Measurements from ENCODE around the gene DOCK11. TPM values are rescaled to one million over a fixed set of nuclear protein-coding genes. Genes with fewer than 3 reads are reported as not detected.

The DOCK11 gene
- total and polyA plus RNA-seq, 2 experiments from 2014 or later, result 11.7 to 21.9 TPM

GRCh38 chrX:118666521-118666920 lies 170.9 kb downstream of the DOCK11 start:
- Histone ChIP-seq H3K9me3 (ENCODE audit: low read depth) (no peaks in the 10 kb centered on the region), H3K27ac (no peak overlapping the region), H3K79me2 (ENCODE audit: insufficient read depth) (no peaks in the 10 kb centered on the region), H3K9me2 (ENCODE audit: insufficient read depth) (no peaks in the 10 kb centered on the region), H3K4me2 (ENCODE audit: unreplicated experiment) (no peak overlapping the region), H4K20me1 (ENCODE audit: insufficient read depth) (no peaks in the 10 kb centered on the region), H3K9ac (no peak overlapping the region), H2AFZ (no peak overlapping the region), H3K27me3 (replicated peaks; ENCODE audit: insufficient read depth) (no peaks in the 10 kb centered on the region), H3K36me3 (ENCODE audit: low read depth) (no peaks in the 10 kb centered on the region; the same call in 1 of the 2 replicates), H3F3A (ENCODE audit: insufficient read depth) (no peaks in the 10 kb centered on the region), H3K4me3 (no peak overlapping the region), H3K4me1 (ENCODE audit: insufficient read depth) (no peaks in the 10 kb centered on the region)
- WGBS, 2 experiments (ENCODE audit: low coverage in 1 of 2, low lambda C conversion rate in 2 of 2, missing lambda C conversion rate in 2 of 2), result 92 to 94% methylated on average over 3 of the region's 3 CpGs
- DNase-seq, result no peak
- TF ChIP-seq EZH2phosphoT487 (IDR thresholded peaks at IDR 0.05; ENCODE audit: insufficient read depth, low read depth) (no peak), EZH2 (IDR thresholded peaks at IDR 0.05; ENCODE audit: insufficient read depth, poor library complexity, severe bottlenecking) (no peak)
- in situ Hi-C loops (cut with MboI), result no loop called here

- Histone ChIP-seq H3K27me3 (replicated peaks; ENCODE audit: insufficient read depth) (no peaks in the 10 kb centered on the region), H3K9ac (no peak overlapping the region), H2AFZ (no peak overlapping the region), H3F3A (ENCODE audit: insufficient read depth) (no peaks in the 10 kb centered on the region), H4K20me1 (ENCODE audit: insufficient read depth) (no peaks in the 10 kb centered on the region), H3K9me2 (ENCODE audit: insufficient read depth) (no peaks in the 10 kb centered on the region), H3K4me1 (ENCODE audit: insufficient read depth) (no peaks in the 10 kb centered on the region), H3K79me2 (ENCODE audit: insufficient read depth) (no peaks in the 10 kb centered on the region), H3K4me2 (ENCODE audit: unreplicated experiment) (no peak overlapping the region), H3K4me3 (no peak overlapping the region), H3K9me3 (ENCODE audit: low read depth) (no peaks in the 10 kb centered on the region), H3K27ac (no peak overlapping the region), H3K36me3 (ENCODE audit: low read depth) (no peaks in the 10 kb centered on the region; the same call in 1 of the 2 replicates)
- no peak for DNase-seq
- no peak for TF ChIP-seq EZH2phosphoT487 (IDR thresholded peaks at IDR 0.05; ENCODE audit: insufficient read depth, low read depth)
- no peak for TF ChIP-seq EZH2 (IDR thresholded peaks at IDR 0.05; ENCODE audit: insufficient read depth, poor library complexity, severe bottlenecking)
- 98 to 100% methylated on average over 4 of the region's 4 CpGs for WGBS, 2 experiments (ENCODE audit: low coverage in 1 of 2, low lambda C conversion rate in 2 of 2, missing lambda C conversion rate in 2 of 2)
- in situ Hi-C loops (cut with MboI), result no loop called here
These were observed 173.8 kb downstream of the DOCK11 start for GRCh38 chrX:118669435-118669834.

- H3K9me3 ChIP-seq (ENCODE audit: low read depth), result no peaks in the 10 kb centered on the region
- H3K79me2 ChIP-seq (ENCODE audit: insufficient read depth), result no peaks in the 10 kb centered on the region
- no peaks in the 10 kb centered on the region for H3K4me1 ChIP-seq (ENCODE audit: insufficient read depth)
- no peak for DNase-seq
- H2AFZ ChIP-seq, result no peak overlapping the region
- H3K9ac ChIP-seq, result no peak overlapping the region
- no peak overlapping the region for H3K4me3 ChIP-seq
- no peaks in the 10 kb centered on the region for H3F3A ChIP-seq (ENCODE audit: insufficient read depth)
- no peaks in the 10 kb centered on the region; the same call in 1 of the 2 replicates for H3K36me3 ChIP-seq (ENCODE audit: low read depth)
- TF ChIP-seq EZH2 (IDR thresholded peaks at IDR 0.05; ENCODE audit: insufficient read depth, poor library complexity, severe bottlenecking) (no peak), EZH2phosphoT487 (IDR thresholded peaks at IDR 0.05; ENCODE audit: insufficient read depth, low read depth) (no peak)
- no peaks in the 10 kb centered on the region for H3K9me2 ChIP-seq (ENCODE audit: insufficient read depth)
- H3K27ac ChIP-seq, result no peak overlapping the region
- no peaks in the 10 kb centered on the region for H3K27me3 ChIP-seq (replicated peaks; ENCODE audit: insufficient read depth)
- H4K20me1 ChIP-seq (ENCODE audit: insufficient read depth), result no peaks in the 10 kb centered on the region
- in situ Hi-C loops (cut with MboI), result no loop called here
- no peak overlapping the region for H3K4me2 ChIP-seq (ENCODE audit: unreplicated experiment)
- 96 to 100% methylated on average over 4 of the region's 4 CpGs for WGBS, 2 experiments (ENCODE audit: low coverage in 1 of 2, low lambda C conversion rate in 2 of 2, missing lambda C conversion rate in 2 of 2)
These were observed 179.8 kb downstream of the DOCK11 start for GRCh38 chrX:118675326-118675965.

- Histone ChIP-seq H3K27me3 (replicated peaks; ENCODE audit: insufficient read depth) (no peaks in the 10 kb centered on the region), H3F3A (ENCODE audit: insufficient read depth) (no peaks in the 10 kb centered on the region), H3K79me2 (ENCODE audit: insufficient read depth) (no peaks in the 10 kb centered on the region), H4K20me1 (ENCODE audit: insufficient read depth) (no peaks in the 10 kb centered on the region), H3K9me3 (ENCODE audit: low read depth) (no peaks in the 10 kb centered on the region), H3K9ac (no peak overlapping the region), H3K36me3 (ENCODE audit: low read depth) (no peaks in the 10 kb centered on the region; the same call in 1 of the 2 replicates), H3K4me1 (ENCODE audit: insufficient read depth) (no peaks in the 10 kb centered on the region), H2AFZ (no peak overlapping the region), H3K4me2 (ENCODE audit: unreplicated experiment) (no peak overlapping the region), H3K4me3 (no peak overlapping the region), H3K9me2 (ENCODE audit: insufficient read depth) (no peaks in the 10 kb centered on the region), H3K27ac (no peak overlapping the region)
- no peak for DNase-seq
- in situ Hi-C loops (cut with MboI), result no loop called here
- no peak for TF ChIP-seq EZH2 (IDR thresholded peaks at IDR 0.05; ENCODE audit: insufficient read depth, poor library complexity, severe bottlenecking)
- TF ChIP-seq EZH2phosphoT487 (IDR thresholded peaks at IDR 0.05; ENCODE audit: insufficient read depth, low read depth), result no peak
These were observed 180.3 kb downstream of the DOCK11 start for GRCh38 chrX:118675966-118676349.

GRCh38 chrX:118677318-118677717 lies 181.7 kb downstream of the DOCK11 start:
- no peaks in the 10 kb centered on the region for H3K4me1 ChIP-seq (ENCODE audit: insufficient read depth)
- H3K36me3 ChIP-seq (ENCODE audit: low read depth), result no peaks in the 10 kb centered on the region
- H3F3A ChIP-seq (ENCODE audit: insufficient read depth), result no peaks in the 10 kb centered on the region
- no peak overlapping the region for H3K27ac ChIP-seq
- no peaks in the 10 kb centered on the region for H4K20me1 ChIP-seq (ENCODE audit: insufficient read depth)
- DNase-seq, result no peak
- no peaks in the 10 kb centered on the region for H3K79me2 ChIP-seq (ENCODE audit: insufficient read depth)
- no peaks in the 10 kb centered on the region for H3K27me3 ChIP-seq (replicated peaks; ENCODE audit: insufficient read depth)
- no peak overlapping the region for H3K4me3 ChIP-seq
- in situ Hi-C loops (cut with MboI), result no loop called here
- H3K9ac ChIP-seq, result no peak overlapping the region
- no peaks in the 10 kb centered on the region for H3K9me3 ChIP-seq (ENCODE audit: low read depth)
- 85 to 93% methylated on average over 2 of the region's 2 CpGs for WGBS, 2 experiments (ENCODE audit: low coverage in 1 of 2, low lambda C conversion rate in 2 of 2, missing lambda C conversion rate in 2 of 2)
- no peak overlapping the region for H3K4me2 ChIP-seq (ENCODE audit: unreplicated experiment)
- no peaks in the 10 kb centered on the region for H3K9me2 ChIP-seq (ENCODE audit: insufficient read depth)
- H2AFZ ChIP-seq, result no peak overlapping the region
- TF ChIP-seq EZH2phosphoT487 (IDR thresholded peaks at IDR 0.05; ENCODE audit: insufficient read depth, low read depth), result no peak
